ENCODE data around the gene VPS37B.

Gene VPS37B

GRCh38 chr12:122867691-122868461, 28.0 kb downstream of the VPS37B start:
- DNase-seq = peak in 8 of 51 donors; percentile 29 to 56 (median 40)

GRCh38 chr12:122866950-122867607, 28.8 kb downstream of the VPS37B start:
- DNase-seq = no peak

- DNase-seq = peak in 17 of 51 donors; percentile 20 to 72 (median 40)
These were observed 29.5 kb downstream of the VPS37B start for GRCh38 chr12:122866379-122866778.

- DNase-seq = peak in 7 of 51 donors; percentile 29 to 54 (median 36)
These were observed 30.4 kb downstream of the VPS37B start for GRCh38 chr12:122865268-122866231.

- no peak for DNase-seq
These were observed 31.1 kb downstream of the VPS37B start for GRCh38 chr12:122864894-122865253.

GRCh38 chr12:122862872-122863701, 32.8 kb downstream of the VPS37B start:
- DNase-seq = no peak

GRCh38 chr12:122862110-122862634, 33.8 kb downstream of the VPS37B start:
- no peak for DNase-seq

GRCh38 chr12:122861587-122861970, 34.3 kb downstream of the VPS37B start:
- no peak for DNase-seq

- DNase-seq = no peak
These were observed 34.9 kb downstream of the VPS37B start for GRCh38 chr12:122860854-122861586.

GRCh38 chr12:122860040-122860853, 35.7 kb downstream of the VPS37B start:
- DNase-seq = peak in 50 of 51 donors; percentile 26 to 90 (median 71)

GRCh38 chr12:122859303-122860039, 36.5 kb downstream of the VPS37B start:
- DNase-seq = no peak

- DNase-seq = no peak
These were observed 37.2 kb downstream of the VPS37B start for GRCh38 chr12:122858591-122859302.

GRCh38 chr12:122858171-122858570, 37.8 kb downstream of the VPS37B start:
- no peak for DNase-seq

- DNase-seq = no peak
These were observed 38.8 kb downstream of the VPS37B start for GRCh38 chr12:122856999-122857671.

GRCh38 chr12:122855928-122856831, 39.7 kb downstream of the VPS37B start:
- DNase-seq = peak in 1 of 51 donors; percentile 32

All from hypothalamus (tissue), 51 donors.